Measurements from ENCODE around the gene IQSEC3. TPM values are rescaled to one million over a fixed set of nuclear protein-coding genes. Genes with fewer than 3 reads are reported as not detected.
A peak's percentile ranks its signal among the peaks of the same experiment; 100 is the strongest.

The IQSEC3 gene
- total and polyA plus RNA-seq, 8 donors = 0.16 to 10.1 (median 1.2) TPM

GRCh38 chr12:188910-189621, 122.5 kb downstream of the IQSEC3 start:
- WGBS, 2 donors = 8 to 10% methylated on average over 24 to 52 of the region's 52 CpGs
- H3K4me1 ChIP-seq = no peaks in the 10 kb centered on the region
- peak; percentile 45 to 78 (median 78) for TF ChIP-seq CTCF (IDR thresholded peaks at IDR 0.05)
- no peak for FAIRE-seq
- peak in 5 of 6 donors; percentile 25 to 86 (median 61) for DNase-seq
- peaks cover 0 to 2% (median 0%) of the 10 kb centered on the region in 4 donors for H3K27me3 ChIP-seq
- intact Hi-C loops (cut with DNase I) = no loop called here
- no peak overlapping the region for H3K27ac ChIP-seq
- no peaks in the 10 kb centered on the region for H3K9me3 ChIP-seq
- H3K4me3 ChIP-seq = peak overlapping the region in 3 of 4 donors; percentile 3 to 47 (median 37)
- no peaks in the 10 kb centered on the region for H3K36me3 ChIP-seq
- ATAC-seq = peak; percentile 91 to 97 (median 95)

- H3K4me3 ChIP-seq = no peak overlapping the region
- no peak for FAIRE-seq
- H3K4me1 ChIP-seq = no peaks in the 10 kb centered on the region
- peak in 1 of 6 donors; percentile 31 for DNase-seq
- no peak for TF ChIP-seq CTCF (IDR thresholded peaks at IDR 0.05)
- intact Hi-C loops (cut with DNase I) = no loop called here
- 61 to 74% methylated on average over 6 of the region's 6 CpGs for WGBS, 2 donors
- ATAC-seq = no peak
- peaks cover 0 to 2% (median 0%) of the 10 kb centered on the region in 4 donors for H3K27me3 ChIP-seq
- no peaks in the 10 kb centered on the region for H3K9me3 ChIP-seq
- no peak overlapping the region for H3K27ac ChIP-seq
- no peaks in the 10 kb centered on the region for H3K36me3 ChIP-seq
These were observed 123.0 kb downstream of the IQSEC3 start for GRCh38 chr12:189622-189962.

DNA sequence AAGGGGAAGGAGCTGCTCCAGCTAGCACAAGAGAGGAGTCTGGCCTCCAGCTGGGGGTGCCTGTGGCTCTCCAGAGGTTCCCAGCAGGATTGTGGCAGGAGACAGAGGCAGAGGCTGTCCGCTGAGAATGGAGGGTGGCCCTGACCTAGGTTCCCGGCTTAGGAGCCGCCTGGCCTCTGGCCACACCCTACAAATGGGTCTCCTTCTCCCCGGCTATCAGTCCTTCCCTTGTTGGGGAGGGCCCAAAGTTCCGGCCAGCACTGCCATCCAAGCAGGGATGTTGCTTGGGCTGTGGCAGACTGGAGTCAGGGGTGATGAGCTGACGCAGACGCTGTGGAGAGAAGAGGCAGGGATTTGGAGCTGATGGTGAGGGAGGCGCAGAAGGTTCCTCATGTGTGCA, 124.3 kb downstream of the IQSEC3 start:
- peaks cover 0 to 2% (median 0%) of the 10 kb centered on the region in 4 donors for H3K27me3 ChIP-seq
- no peaks in the 10 kb centered on the region for H3K36me3 ChIP-seq
- intact Hi-C loops (cut with DNase I) = no loop called here
- H3K27ac ChIP-seq = no peak overlapping the region
- FAIRE-seq (no peak), ATAC-seq (no peak), DNase-seq (peak in 1 of 6 donors; percentile 51)
- H3K4me1 ChIP-seq = no peaks in the 10 kb centered on the region
- WGBS, 2 donors = 91 to 92% methylated on average over 8 of the region's 8 CpGs
- H3K4me3 ChIP-seq = no peak overlapping the region
- no peak for TF ChIP-seq CTCF (IDR thresholded peaks at IDR 0.05)
- no peaks in the 10 kb centered on the region for H3K9me3 ChIP-seq

GRCh38 chr12:191541-191940, 125.0 kb downstream of the IQSEC3 start:
- no peak for ATAC-seq
- no peak for FAIRE-seq
- WGBS, 2 donors = 80 to 83% methylated on average over 3 of the region's 3 CpGs
- peaks cover 0 to 2% (median 0%) of the 10 kb centered on the region in 4 donors for H3K27me3 ChIP-seq
- H3K4me3 ChIP-seq = no peak overlapping the region
- no peaks in the 10 kb centered on the region for H3K4me1 ChIP-seq
- H3K36me3 ChIP-seq = no peaks in the 10 kb centered on the region
- no peaks in the 10 kb centered on the region for H3K9me3 ChIP-seq
- no peak overlapping the region for H3K27ac ChIP-seq
- intact Hi-C loops (cut with DNase I) = no loop called here
- no peak for TF ChIP-seq CTCF (IDR thresholded peaks at IDR 0.05)
- DNase-seq = peak in 1 of 6 donors; percentile 2

GRCh38 chr12:193261-193660, 126.7 kb downstream of the IQSEC3 start:
- no peak for TF ChIP-seq CTCF (IDR thresholded peaks at IDR 0.05)
- intact Hi-C loops (cut with DNase I) = no loop called here
- peaks cover 0 to 2% (median 0%) of the 10 kb centered on the region in 4 donors for H3K27me3 ChIP-seq
- DNase-seq = peak in 1 of 6 donors; percentile 28
- ATAC-seq = no peak
- WGBS, 2 donors = 62 to 69% methylated on average over 10 of the region's 10 CpGs
- no peak overlapping the region for H3K27ac ChIP-seq
- no peaks in the 10 kb centered on the region for H3K9me3 ChIP-seq
- no peaks in the 10 kb centered on the region for H3K36me3 ChIP-seq
- FAIRE-seq = no peak
- H3K4me3 ChIP-seq = no peak overlapping the region
- H3K4me1 ChIP-seq = no peaks in the 10 kb centered on the region
